Lung (tissue), 12 donors: ENCODE data around the gene SLC35F3. TPM values are rescaled to one million over a fixed set of nuclear protein-coding genes. Genes with fewer than 3 reads are reported as not detected.
"Not testable (repeated sequence)": the region's sequence is repeated elsewhere in the genome, so short reads cannot be mapped to it uniquely, and the experiment has no call there.

Experiments
- ATAC-seq: fragments of 200-7000 bp; cut with Tn5 transposase; one replicate; pipeline ENCODE4 v1.9.1; 2020; ENCODE audit warnings: moderate number of reproducible peaks; ENCODE audit not compliant: insufficient read depth, low FRiP score
- DNase-seq, 3 donors: peaks; one replicate each; pipeline ENCODE4 v3.0.0-alpha.2; 2013 to 2017
- H3K27ac ChIP-seq, 2 donors: one replicate each; pipeline ENCODE4 v1.5.1; 2013; ENCODE audit warnings: mild to moderate bottlenecking in 2 of 2, moderate library complexity in 2 of 2, control low read depth in 1 of 2, inconsistent platforms in 1 of 2, low read depth in 1 of 2, low read length in 1 of 2
- H3K27me3 ChIP-seq, 3 donors: one replicate each; pipeline ENCODE4 v1.5.1; 2013; ENCODE audit warnings: low read length in 2 of 3; ENCODE audit not compliant: control insufficient read depth in 3 of 3, insufficient read depth in 3 of 3
- H3K36me3 ChIP-seq, 4 donors: one replicate each; pipeline ENCODE4 v1.5.1; 2013; ENCODE audit warnings: low read length in 4 of 4, mild to moderate bottlenecking in 1 of 4, moderate library complexity in 1 of 4; ENCODE audit not compliant: control insufficient read depth in 4 of 4, insufficient read depth in 4 of 4
- H3K4me1 ChIP-seq, 5 donors: one replicate each; pipeline ENCODE4 v1.5.1; 2013; ENCODE audit warnings: low read length in 5 of 5, mild to moderate bottlenecking in 2 of 5, moderate library complexity in 1 of 5; ENCODE audit not compliant: control insufficient read depth in 5 of 5, insufficient read depth in 5 of 5
- H3K4me3 ChIP-seq: one replicate; pipeline ENCODE4 v1.5.1; 2013; ENCODE audit warnings: mild to moderate bottlenecking, control low read depth, moderate library complexity
- H3K9ac ChIP-seq, 2 donors: one replicate each; pipeline ENCODE4 v1.5.1; 2013; ENCODE audit warnings: low read length in 2 of 2, control low read depth in 1 of 2; ENCODE audit not compliant: insufficient read depth in 1 of 2
- H3K9me3 ChIP-seq, 4 donors: one replicate each; pipeline ENCODE4 v1.5.1; 2013; ENCODE audit warnings: low read length in 3 of 4, mild to moderate bottlenecking in 1 of 4, moderate library complexity in 1 of 4; ENCODE audit not compliant: control insufficient read depth in 4 of 4, insufficient read depth in 3 of 4
- WGBS, 2 donors: extraction: QIAGEN DNeasy Blood & Tissue Kit; methylation state at CpG; one replicate each; pipeline ENCODE4 v1.1.7; 2013; 5-methylcytosine and 5-hydroxymethylcytosine counted together
- polyA plus RNA-seq, 2 donors: library from polyadenylated mRNA; stranded (reverse); fragments of 200-250 nt; gene quantifications; one replicate each; pipeline ENCODE4 v1.2.1, GENCODE V29; 2013
- total RNA-seq, 2 donors: library from RNA; depleted of rRNA in 1 of 2; stranded (reverse); fragments of >200 nt in 1 of 2; gene quantifications; one replicate each; pipeline ENCODE4 v1.2.1, GENCODE V29; 2014 to 2021
- TF ChIP-seq, protein P1 (sequence below): IDR thresholded peaks from 2 replicates; pipeline ENCODE4 v1.5.1; 2012; ENCODE audit warnings: mild to moderate bottlenecking; ENCODE audit errors: control extremely low read depth, extremely low read depth
- donor health status: control.
- donor health status: control.
- donor health status: Bipolar disorder and iron deficiency.
- donor health status: healthy.
- donor health status: DM: yes; HTN: yes; CAD: no.

SLC35F3 gene
- total and polyA plus RNA-seq, 4 donors: 0.09 to 1.4 (median 0.48) TPM

DNA sequence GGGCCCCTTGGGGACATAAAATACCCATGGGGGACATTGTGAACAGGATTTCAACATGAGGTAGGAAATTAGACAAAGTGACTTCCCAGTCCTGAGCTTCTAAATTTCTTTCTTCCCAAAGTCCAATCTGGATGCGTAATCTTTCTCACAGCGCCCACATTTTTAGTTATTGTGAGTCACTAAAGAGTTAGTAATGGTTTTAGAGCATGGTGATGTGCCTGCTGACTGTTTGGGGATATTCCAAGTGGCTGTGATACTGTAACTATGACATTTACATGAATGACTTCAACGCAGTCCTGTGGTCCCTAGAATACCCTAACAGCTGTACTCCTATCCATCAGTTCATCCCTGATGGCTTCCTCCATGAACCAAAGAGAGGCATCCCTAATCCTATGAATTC is 244.7 kb downstream of the SLC35F3 start:
- no peaks in the 10 kb centered on the region for H3K27me3 ChIP-seq
- peaks cover 0 to 3% (median 0%) of the 10 kb centered on the region in 4 donors for H3K9me3 ChIP-seq
- TF ChIP-seq, protein P1, sequence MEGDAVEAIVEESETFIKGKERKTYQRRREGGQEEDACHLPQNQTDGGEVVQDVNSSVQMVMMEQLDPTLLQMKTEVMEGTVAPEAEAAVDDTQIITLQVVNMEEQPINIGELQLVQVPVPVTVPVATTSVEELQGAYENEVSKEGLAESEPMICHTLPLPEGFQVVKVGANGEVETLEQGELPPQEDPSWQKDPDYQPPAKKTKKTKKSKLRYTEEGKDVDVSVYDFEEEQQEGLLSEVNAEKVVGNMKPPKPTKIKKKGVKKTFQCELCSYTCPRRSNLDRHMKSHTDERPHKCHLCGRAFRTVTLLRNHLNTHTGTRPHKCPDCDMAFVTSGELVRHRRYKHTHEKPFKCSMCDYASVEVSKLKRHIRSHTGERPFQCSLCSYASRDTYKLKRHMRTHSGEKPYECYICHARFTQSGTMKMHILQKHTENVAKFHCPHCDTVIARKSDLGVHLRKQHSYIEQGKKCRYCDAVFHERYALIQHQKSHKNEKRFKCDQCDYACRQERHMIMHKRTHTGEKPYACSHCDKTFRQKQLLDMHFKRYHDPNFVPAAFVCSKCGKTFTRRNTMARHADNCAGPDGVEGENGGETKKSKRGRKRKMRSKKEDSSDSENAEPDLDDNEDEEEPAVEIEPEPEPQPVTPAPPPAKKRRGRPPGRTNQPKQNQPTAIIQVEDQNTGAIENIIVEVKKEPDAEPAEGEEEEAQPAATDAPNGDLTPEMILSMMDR: no peak
- H3K4me1 ChIP-seq: no peaks in the 10 kb centered on the region
- WGBS, 2 donors: 88 to 100% methylated on average over 3 of the region's 3 CpGs
- H3K4me3 ChIP-seq: no peak overlapping the region
- no peaks in the 10 kb centered on the region for H3K36me3 ChIP-seq
- no peak overlapping the region for H3K9ac ChIP-seq
- no peak overlapping the region for H3K27ac ChIP-seq
- no peak for ATAC-seq
- no peak for DNase-seq

DNA sequence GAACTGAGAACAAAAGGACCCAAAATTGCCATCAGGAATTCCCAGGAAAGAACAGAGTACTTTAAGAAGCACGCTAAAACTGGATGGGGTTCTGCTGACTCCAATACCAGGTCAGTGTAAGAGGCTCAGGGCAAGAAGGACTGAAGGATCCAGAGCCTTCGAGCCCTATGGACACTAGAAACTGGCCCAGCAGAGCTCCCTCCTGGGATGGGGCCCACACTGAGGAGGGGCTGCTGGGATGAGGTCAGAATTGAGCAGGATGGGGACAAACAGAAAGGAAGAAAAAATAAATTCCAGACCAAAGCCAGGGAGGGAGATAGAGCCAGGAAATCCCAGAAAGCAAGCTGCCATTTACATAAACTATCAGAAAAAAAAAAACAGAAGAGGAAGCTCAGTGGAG is 246.4 kb downstream of the SLC35F3 start:
- Histone ChIP-seq H3K4me1 (no peaks in the 10 kb centered on the region), H3K9me3 (peaks cover 0 to 3% (median 0%) of the 10 kb centered on the region in 4 donors), H3K36me3 (no peaks in the 10 kb centered on the region), H3K4me3 (no peak overlapping the region), H3K27ac (no peak overlapping the region), H3K9ac (no peak overlapping the region), H3K27me3 (no peaks in the 10 kb centered on the region)
- DNase-seq: no peak
- WGBS, 2 donors: 84 to 92% methylated on average over 2 of the region's 2 CpGs
- TF ChIP-seq, protein P1: no peak
- ATAC-seq: no peak

DNA sequence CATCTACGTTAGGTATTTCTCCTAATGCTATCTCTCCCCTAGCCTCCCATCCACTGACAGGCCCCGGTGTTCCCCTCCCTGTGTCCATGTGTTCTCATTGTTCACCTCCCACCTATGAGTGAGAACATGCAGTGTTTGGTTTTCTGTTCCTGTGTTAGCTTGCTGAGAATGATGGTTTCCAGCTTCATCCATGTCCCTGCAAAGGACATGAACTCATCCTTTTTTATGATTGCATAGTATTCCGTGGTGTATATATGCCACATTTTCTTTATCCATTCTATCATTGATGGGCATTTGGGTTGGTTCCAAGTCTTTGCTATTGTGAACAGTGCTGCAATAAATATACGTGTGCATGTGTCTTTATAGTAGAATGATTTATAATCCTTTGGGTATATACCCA is 247.9 kb downstream of the SLC35F3 start:
- H3K27me3 ChIP-seq, H3K27ac ChIP-seq, DNase-seq, H3K36me3 ChIP-seq, H3K4me1 ChIP-seq, H3K9me3 ChIP-seq, H3K9ac ChIP-seq, H3K4me3 ChIP-seq, ATAC-seq: not testable (repeated sequence)
- 91 to 95% methylated on average over 4 of the region's 4 CpGs for WGBS, 2 donors

DNA sequence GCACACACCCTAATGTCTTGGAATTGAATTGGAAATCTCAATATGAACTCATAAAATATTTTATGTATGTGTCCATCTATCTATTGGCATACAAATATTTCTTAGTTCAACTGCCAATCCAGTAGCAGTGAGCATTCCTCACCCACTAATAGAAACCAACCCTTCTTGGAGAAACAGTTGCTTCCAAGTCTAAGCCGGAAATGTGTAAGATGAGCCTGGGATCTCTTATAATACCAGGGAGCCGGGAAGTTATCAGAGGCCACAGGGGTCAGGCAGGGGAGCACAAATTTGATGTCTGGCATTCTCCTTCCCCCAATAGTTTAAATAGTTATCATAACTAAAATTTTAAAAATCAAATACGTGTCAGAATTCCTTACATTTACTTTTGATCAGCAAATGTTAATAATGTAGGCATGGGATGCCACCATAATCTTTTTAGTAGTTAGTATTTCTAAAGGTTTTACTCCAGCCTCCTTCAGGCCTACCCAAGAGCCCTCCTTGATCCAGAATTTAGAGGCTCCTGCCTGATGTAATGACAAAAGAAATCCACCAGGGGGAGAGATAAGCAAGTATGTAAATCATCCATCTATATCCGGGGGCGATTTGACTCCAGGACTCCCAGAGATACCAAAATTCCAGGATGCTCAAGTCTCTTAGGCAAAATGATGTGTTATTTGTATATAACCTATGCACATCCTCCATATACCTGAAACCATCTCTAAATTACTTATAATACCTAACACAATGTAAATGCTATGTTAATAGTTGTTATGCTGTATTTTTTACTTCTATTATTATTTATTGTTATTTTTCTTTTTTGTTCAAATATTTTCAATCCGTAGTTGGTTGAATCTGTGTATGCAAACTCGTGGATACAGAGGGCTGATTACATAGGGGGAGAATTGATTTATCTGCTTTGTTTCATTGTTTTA is 250.1 kb downstream of the SLC35F3 start:
- no peaks in the 10 kb centered on the region for H3K9me3 ChIP-seq
- WGBS, 2 donors: 40 to 52% methylated on average over 7 of the region's 7 CpGs
- TF ChIP-seq, protein P1: peak; percentile 70
- H3K4me1 ChIP-seq: no peaks in the 10 kb centered on the region
- no peak overlapping the region for H3K9ac ChIP-seq
- no peaks in the 10 kb centered on the region for H3K27me3 ChIP-seq
- H3K36me3 ChIP-seq: no peaks in the 10 kb centered on the region
- no peak overlapping the region for H3K4me3 ChIP-seq
- H3K27ac ChIP-seq: no peak overlapping the region
- peak in 2 of 3 donors; percentile 62 to 68 for DNase-seq
- peak; percentile 58 for ATAC-seq
